Astrocyte (in vitro differentiated cells and primary cell): ENCODE data around the gene EMC6. TPM values are rescaled to one million over a fixed set of nuclear protein-coding genes. Genes with fewer than 3 reads are reported as not detected.

ENCODE experiments used
- DNase-seq: peaks from one replicate; pipeline ENCODE4 v3.0.0-alpha.2; 2010; ENCODE audit warnings: low read depth
- FAIRE-seq: peaks from 2 replicates; lab custom pipeline; 2011; peaks lifted over from hg19 to GRCh38; lab: Jason Lieb, UNC
- H2AFZ ChIP-seq: 2 replicates; pipeline ENCODE4 v1.6.0; 2012; ENCODE audit warnings: low read depth, low read length, inconsistent platforms
- H3K27ac ChIP-seq: 2 replicates; pipeline ENCODE4 v1.5.1; 2011; ENCODE audit warnings: low read depth, low read length, inconsistent platforms
- H3K27me3 ChIP-seq: 2 replicates; pipeline ENCODE4 v1.6.0; 2011; ENCODE audit warnings: low read length, inconsistent platforms; ENCODE audit not compliant: insufficient read depth
- H3K36me3 ChIP-seq: 2 replicates; pipeline ENCODE4 v1.5.1; 2011; ENCODE audit warnings: low read length, inconsistent platforms; ENCODE audit not compliant: insufficient read depth
- H3K4me1 ChIP-seq: 2 replicates; pipeline ENCODE4 v1.5.1; 2011; ENCODE audit warnings: low read length, inconsistent platforms; ENCODE audit not compliant: insufficient read depth
- H3K4me2 ChIP-seq: 2 replicates; pipeline ENCODE4 v1.6.0; 2012; ENCODE audit warnings: low read length, inconsistent platforms
- H3K4me3 ChIP-seq: 2 replicates; pipeline ENCODE4 v1.5.1; 2011; ENCODE audit warnings: low read depth, mild to moderate bottlenecking, low read length, inconsistent platforms; ENCODE audit not compliant: insufficient read depth
- H3K79me2 ChIP-seq: 2 replicates; pipeline ENCODE4 v1.6.0; 2012; ENCODE audit warnings: mild to moderate bottlenecking, low read length, inconsistent platforms; ENCODE audit not compliant: insufficient read depth
- H3K9ac ChIP-seq: 2 replicates; pipeline ENCODE4 v1.6.0; 2012; ENCODE audit warnings: mild to moderate bottlenecking, low read length, inconsistent platforms
- H3K9me3 ChIP-seq: 2 replicates; pipeline ENCODE4 v1.5.1; 2012; ENCODE audit warnings: low read depth, mild to moderate bottlenecking, low read length, inconsistent platforms; ENCODE audit not compliant: insufficient read depth
- H4K20me1 ChIP-seq: 2 replicates; pipeline ENCODE4 v1.6.0; 2012; ENCODE audit warnings: low read length, inconsistent platforms; ENCODE audit not compliant: insufficient read depth
- H3K27ac Mint-ChIP-seq: one replicate; pipeline ENCODE4 v1.8.0; 2021; ENCODE audit warnings: mild to moderate bottlenecking, mixed read lengths; ENCODE audit not compliant: unreplicated experiment
- H3K27me3 Mint-ChIP-seq: one replicate; pipeline ENCODE4 v1.8.0; 2021; ENCODE audit warnings: low read depth, mixed read lengths; ENCODE audit not compliant: unreplicated experiment
- H3K36me3 Mint-ChIP-seq: one replicate; pipeline ENCODE4 v1.8.0; 2021; ENCODE audit warnings: low read depth, mixed read lengths; ENCODE audit not compliant: unreplicated experiment
- H3K4me1 Mint-ChIP-seq: one replicate; pipeline ENCODE4 v1.8.0; 2021; ENCODE audit warnings: low read depth, mixed read lengths; ENCODE audit not compliant: unreplicated experiment
- H3K4me3 Mint-ChIP-seq: one replicate; pipeline ENCODE4 v1.8.0; 2021; ENCODE audit warnings: mild to moderate bottlenecking, moderate library complexity, mixed read lengths; ENCODE audit not compliant: unreplicated experiment
- H3K9me3 Mint-ChIP-seq: one replicate; pipeline ENCODE4 v1.8.0; 2021; ENCODE audit warnings: mild to moderate bottlenecking, mixed read lengths; ENCODE audit not compliant: unreplicated experiment
- CTCF ChIP-seq: IDR thresholded peaks from 2 replicates; pipeline ENCODE4 v1.5.1; 2011; ENCODE audit warnings: low read depth, mild to moderate bottlenecking, inconsistent platforms, low read length, moderate library complexity; ENCODE audit not compliant: insufficient read depth
- EZH2 ChIP-seq: IDR thresholded peaks from 2 replicates; pipeline ENCODE4 v1.6.1; 2012; ENCODE audit warnings: mild to moderate bottlenecking, low read length, inconsistent platforms; ENCODE audit not compliant: insufficient read depth
- total RNA-seq: library from RNA; stranded (reverse); gene quantifications from 2 replicates; pipeline ENCODE4 v1.2.1, GENCODE V29; 2021

Gene EMC6
- total RNA-seq, 1 donor from 2014 or later, result 52.2 TPM

- no peaks in the 10 kb centered on the region for H3K27me3 Mint-ChIP-seq
- Histone ChIP-seq H3K27me3 (no peaks in the 10 kb centered on the region), H3K79me2 (no peaks in the 10 kb centered on the region), H3K9ac (peak overlapping the region; percentile 31), H4K20me1 (no peaks in the 10 kb centered on the region), H3K9me3 (no peaks in the 10 kb centered on the region), H3K36me3 (peaks cover 15% of the 10 kb centered on the region), H3K4me2 (peak overlapping the region; percentile 76), H2AFZ (no peak overlapping the region), H3K4me3 (no peak overlapping the region), H3K4me1 (peaks cover 6% of the 10 kb centered on the region), H3K27ac (no peak overlapping the region)
- H3K27ac Mint-ChIP-seq, result no peak overlapping the region
- DNase-seq, result peak; percentile 63
- FAIRE-seq, result no peak
- no peaks in the 10 kb centered on the region for H3K4me1 Mint-ChIP-seq
- no peak for TF ChIP-seq CTCF
- TF ChIP-seq EZH2, result no peak
- H3K9me3 Mint-ChIP-seq, result no peaks in the 10 kb centered on the region
- H3K36me3 Mint-ChIP-seq, result peaks cover 11% of the 10 kb centered on the region
- H3K4me3 Mint-ChIP-seq, result no peak overlapping the region
Observed at GRCh38 chr17:3710951-3711383, 42.4 kb downstream of the EMC6 start.

GRCh38 chr17:3712811-3713463, 44.3 kb downstream of the EMC6 start:
- DNase-seq (peak; percentile 24), FAIRE-seq (no peak)
- H3K4me1 Mint-ChIP-seq, result no peaks in the 10 kb centered on the region
- Histone ChIP-seq H3K27me3 (no peaks in the 10 kb centered on the region), H3K4me3 (no peak overlapping the region), H4K20me1 (no peaks in the 10 kb centered on the region), H3K79me2 (no peaks in the 10 kb centered on the region), H3K4me1 (peaks cover 6% of the 10 kb centered on the region), H3K36me3 (peaks cover 32% of the 10 kb centered on the region), H3K4me2 (no peak overlapping the region), H3K27ac (no peak overlapping the region), H2AFZ (no peak overlapping the region), H3K9ac (no peak overlapping the region), H3K9me3 (no peaks in the 10 kb centered on the region)
- H3K27me3 Mint-ChIP-seq, result no peaks in the 10 kb centered on the region
- no peaks in the 10 kb centered on the region for H3K9me3 Mint-ChIP-seq
- H3K4me3 Mint-ChIP-seq, result no peak overlapping the region
- TF ChIP-seq EZH2 (no peak), CTCF (no peak)
- H3K27ac Mint-ChIP-seq, result no peak overlapping the region
- peaks cover 13% of the 10 kb centered on the region for H3K36me3 Mint-ChIP-seq

GRCh38 chr17:3715296-3715695, 46.7 kb downstream of the EMC6 start:
- Histone ChIP-seq H2AFZ (no peak overlapping the region), H3K4me3 (no peak overlapping the region), H3K9ac (no peak overlapping the region), H3K27ac (no peak overlapping the region), H3K79me2 (peaks cover 4% of the 10 kb centered on the region), H3K4me2 (no peak overlapping the region), H3K4me1 (peaks cover 16% of the 10 kb centered on the region), H3K36me3 (peaks cover 40% of the 10 kb centered on the region), H3K27me3 (no peaks in the 10 kb centered on the region), H3K9me3 (no peaks in the 10 kb centered on the region), H4K20me1 (peaks cover 4% of the 10 kb centered on the region)
- Mint-ChIP-seq H3K9me3 (no peaks in the 10 kb centered on the region), H3K4me3 (no peak overlapping the region), H3K27me3 (no peaks in the 10 kb centered on the region), H3K4me1 (peaks cover 8% of the 10 kb centered on the region), H3K36me3 (peaks cover 13% of the 10 kb centered on the region), H3K27ac (no peak overlapping the region)
- TF ChIP-seq EZH2, result no peak
- TF ChIP-seq CTCF, result no peak
- DNase-seq, result no peak
- FAIRE-seq, result no peak
